Measurements from ENCODE around the gene DHX34. TPM values are rescaled to one million over a fixed set of nuclear protein-coding genes. Genes with fewer than 3 reads are reported as not detected.
"Not testable (repeated sequence)": the region's sequence is repeated elsewhere in the genome, so short reads cannot be mapped to it uniquely, and the experiment has no call there.

Gene DHX34
- polyA plus RNA-seq, 3 donors, result 3.4 to 34.4 (median 3.8) TPM

GRCh38 chr19:47381121-47381520 lies 32.0 kb downstream of the DHX34 start:
- 93% methylated on average over 14 of the region's 14 CpGs for WGBS (ENCODE audit: insufficient coverage)
- H3K4me1 ChIP-seq (ENCODE audit: control insufficient read depth in 1 of 2, insufficient read depth in 2 of 2, low read length in 2 of 2), result peaks cover 46 to 65% of the 10 kb centered on the region in 2 donors
- Mint-ChIP-seq H3K4me1 (peaks cover 50% of the 10 kb centered on the region), H3K4me3 (no peak overlapping the region), H3K27me3 (ENCODE audit: low read depth in 3 of 3) (peaks cover 1 to 4% (median 2%) of the 10 kb centered on the region in 3 donors), H3K36me3 (peaks cover 53 to 65% of the 10 kb centered on the region in 2 donors), H3K9me3 (peaks cover 0 to 3% (median 0%) of the 10 kb centered on the region in 7 donors), H3K27ac (peak overlapping the region; percentile 85 to 99 (median 98))
- H3K9me3 ChIP-seq (replicated peaks in 1 of 2; ENCODE audit: control insufficient read depth in 1 of 2, insufficient read depth in 1 of 2, low read length in 2 of 2), result no peaks in the 10 kb centered on the region
- TF ChIP-seq CTCF (IDR thresholded peaks at IDR 0.05), result no peak
- no peaks in the 10 kb centered on the region for H3K27me3 ChIP-seq (ENCODE audit: control insufficient read depth in 2 of 2, insufficient read depth in 2 of 2, low read length in 2 of 2)
- H2AFZ ChIP-seq (ENCODE audit: insufficient read depth, low read depth, low read length, poor library complexity, severe bottlenecking), result no peak overlapping the region
- no peak overlapping the region for H3K4me3 ChIP-seq (replicated peaks in 1 of 3; ENCODE audit: low read depth in 2 of 3, low read length in 3 of 3)
- H3K4me2 ChIP-seq (replicated peaks; ENCODE audit: extremely low read depth, low read length, poor library complexity, severe bottlenecking), result no peak overlapping the region
- intact Hi-C loops (cut with micrococcal nuclease), result no loop called here
- DNase-seq, result no peak
- peaks cover 54 to 59% of the 10 kb centered on the region in 2 donors for H3K36me3 ChIP-seq (replicated peaks in 1 of 2; ENCODE audit: control insufficient read depth in 1 of 2, insufficient read depth in 2 of 2, low read length in 2 of 2)
- no peak overlapping the region for H3K9ac ChIP-seq (ENCODE audit: insufficient read depth, low read length, poor library complexity, severe bottlenecking)
- H3K79me2 ChIP-seq (ENCODE audit: insufficient read depth, low read length), result no peaks in the 10 kb centered on the region
- H4K20me1 ChIP-seq (ENCODE audit: insufficient read depth, low read length), result no peaks in the 10 kb centered on the region
- peak overlapping the region in 1 of 2 donors; percentile 65 for H3K27ac ChIP-seq (ENCODE audit: low read depth in 1 of 2, low read length in 2 of 2)

GRCh38 chr19:47381653-47382279 lies 32.7 kb downstream of the DHX34 start:
- Histone ChIP-seq H3K9me3 (replicated peaks in 1 of 2; ENCODE audit: control insufficient read depth in 1 of 2, insufficient read depth in 1 of 2, low read length in 2 of 2) (no peaks in the 10 kb centered on the region), H3K9ac (ENCODE audit: insufficient read depth, low read length, poor library complexity, severe bottlenecking) (no peak overlapping the region), H3K27ac (ENCODE audit: low read depth in 1 of 2, low read length in 2 of 2) (peak overlapping the region; percentile 63 to 65), H3K4me3 (replicated peaks in 1 of 3; ENCODE audit: low read depth in 2 of 3, low read length in 3 of 3) (no peak overlapping the region), H3K4me2 (replicated peaks; ENCODE audit: extremely low read depth, low read length, poor library complexity, severe bottlenecking) (no peak overlapping the region), H3K4me1 (ENCODE audit: control insufficient read depth in 1 of 2, insufficient read depth in 2 of 2, low read length in 2 of 2) (peaks cover 44 to 63% of the 10 kb centered on the region in 2 donors), H3K27me3 (ENCODE audit: control insufficient read depth in 2 of 2, insufficient read depth in 2 of 2, low read length in 2 of 2) (no peaks in the 10 kb centered on the region), H4K20me1 (ENCODE audit: insufficient read depth, low read length) (no peaks in the 10 kb centered on the region), H3K36me3 (replicated peaks in 1 of 2; ENCODE audit: control insufficient read depth in 1 of 2, insufficient read depth in 2 of 2, low read length in 2 of 2) (peaks cover 47 to 53% of the 10 kb centered on the region in 2 donors), H3K79me2 (ENCODE audit: insufficient read depth, low read length) (no peaks in the 10 kb centered on the region), H2AFZ (ENCODE audit: insufficient read depth, low read depth, low read length, poor library complexity, severe bottlenecking) (no peak overlapping the region)
- intact Hi-C loops (cut with micrococcal nuclease), result no loop called here
- Mint-ChIP-seq H3K4me3 (no peak overlapping the region), H3K27me3 (ENCODE audit: low read depth in 3 of 3) (peaks cover 1 to 4% (median 2%) of the 10 kb centered on the region in 3 donors), H3K27ac (peak overlapping the region; percentile 85 to 99 (median 98)), H3K4me1 (peaks cover 50% of the 10 kb centered on the region), H3K9me3 (peaks cover 0 to 3% (median 0%) of the 10 kb centered on the region in 7 donors), H3K36me3 (peaks cover 48 to 59% of the 10 kb centered on the region in 2 donors)
- WGBS (ENCODE audit: insufficient coverage), result 14% methylated on average over 10 of the region's 11 CpGs
- TF ChIP-seq CTCF (IDR thresholded peaks at IDR 0.05), result no peak
- DNase-seq, result peak; percentile 59 to 70 (median 69)

- H3K27me3 ChIP-seq (ENCODE audit: control insufficient read depth in 2 of 2, insufficient read depth in 2 of 2, low read length in 2 of 2); intact Hi-C loops (cut with micrococcal nuclease); H4K20me1 ChIP-seq (ENCODE audit: insufficient read depth, low read length); DNase-seq; H3K79me2 ChIP-seq (ENCODE audit: insufficient read depth, low read length); H2AFZ ChIP-seq (ENCODE audit: insufficient read depth, low read depth, low read length, poor library complexity, severe bottlenecking); H3K9ac ChIP-seq (ENCODE audit: insufficient read depth, low read length, poor library complexity, severe bottlenecking); H3K4me3 ChIP-seq (replicated peaks in 1 of 3; ENCODE audit: low read depth in 2 of 3, low read length in 3 of 3); H3K27me3 Mint-ChIP-seq (ENCODE audit: low read depth in 3 of 3); H3K9me3 Mint-ChIP-seq; H3K9me3 ChIP-seq (replicated peaks in 1 of 2; ENCODE audit: control insufficient read depth in 1 of 2, insufficient read depth in 1 of 2, low read length in 2 of 2); H3K4me2 ChIP-seq (replicated peaks; ENCODE audit: extremely low read depth, low read length, poor library complexity, severe bottlenecking): not testable (repeated sequence)
- Histone ChIP-seq H3K4me1 (ENCODE audit: control insufficient read depth in 1 of 2, insufficient read depth in 2 of 2, low read length in 2 of 2) (peaks cover 63 to 77% of the 10 kb centered on the region in 2 donors), H3K36me3 (replicated peaks in 1 of 2; ENCODE audit: control insufficient read depth in 1 of 2, insufficient read depth in 2 of 2, low read length in 2 of 2) (peaks cover 30 to 35% of the 10 kb centered on the region in 2 donors), H3K27ac (ENCODE audit: low read depth in 1 of 2, low read length in 2 of 2) (peak overlapping the region; percentile 65 to 71)
- Mint-ChIP-seq H3K36me3 (peaks cover 37 to 39% of the 10 kb centered on the region in 2 donors), H3K27ac (peak overlapping the region; percentile 94 to 99 (median 98)), H3K4me1 (peaks cover 67% of the 10 kb centered on the region), H3K4me3 (peak overlapping the region in 1 of 2 donors; percentile 7)
- no CpG with 5 or more reads among the region's 5 CpGs for WGBS (ENCODE audit: insufficient coverage)
These were observed 34.8 kb downstream of the DHX34 start for GRCh38 chr19:47383890-47384289.
